ENCODE results near the gene LINS1.
"Not testable (repeated sequence)": the region's sequence is repeated elsewhere in the genome, so short reads cannot be mapped to it uniquely, and the experiment has no call there.

The LINS1 gene

DNA sequence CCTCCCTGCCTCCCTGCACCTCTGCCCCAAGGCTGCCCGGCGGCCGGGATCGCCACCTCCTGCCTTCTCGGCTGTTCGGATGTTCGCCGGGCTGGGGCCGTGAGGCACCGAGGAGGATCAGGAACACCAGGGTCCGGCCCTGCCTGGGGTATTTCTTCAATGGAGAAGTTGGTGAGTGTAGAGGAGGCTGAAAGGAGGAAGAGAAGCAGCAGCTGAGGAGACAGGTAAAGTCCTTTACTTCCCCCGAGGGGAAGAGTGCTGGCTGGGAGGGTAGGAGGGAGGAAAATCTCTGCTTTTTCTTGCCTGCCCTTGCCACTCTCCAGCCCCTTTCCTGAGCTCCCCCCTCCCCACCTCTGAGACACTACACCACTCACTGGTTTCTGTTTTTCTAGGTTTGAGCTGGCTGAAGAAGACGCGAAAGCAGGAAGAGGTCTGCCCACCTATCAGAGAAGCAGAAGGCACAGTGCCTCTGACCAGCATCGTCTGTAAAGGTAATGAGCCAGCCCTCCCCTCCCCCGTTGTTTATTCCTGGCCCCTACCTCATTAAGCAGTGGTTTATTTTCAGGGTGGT lies 924 bp upstream of the LINS1 start:
- peak; percentile 59 for DNase-seq (ENCODE audit: low read depth)

DNA sequence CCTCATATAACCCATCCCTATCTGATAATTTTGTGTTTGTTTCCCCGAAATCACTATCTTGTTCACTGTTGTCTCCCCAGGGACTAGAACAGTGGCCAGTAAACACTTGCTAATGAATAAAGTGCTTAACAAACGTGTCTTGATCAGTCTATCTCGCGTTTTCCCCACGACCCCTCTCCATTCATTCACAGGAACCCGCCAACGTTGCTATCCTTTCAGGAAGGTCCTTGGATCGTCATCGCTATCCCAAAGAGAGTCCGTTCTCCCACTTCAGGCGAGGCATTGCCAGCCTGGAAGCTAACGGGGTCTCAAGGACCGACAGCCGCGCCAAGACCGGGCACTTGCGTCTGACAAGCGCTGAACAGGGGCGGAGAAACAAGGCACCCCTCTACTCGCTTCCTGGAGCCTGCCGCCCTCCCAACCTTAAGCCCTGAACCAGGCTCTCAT lies 344 bp downstream of the LINS1 start:
- DNase-seq (ENCODE audit: low read depth) = no peak

DNA sequence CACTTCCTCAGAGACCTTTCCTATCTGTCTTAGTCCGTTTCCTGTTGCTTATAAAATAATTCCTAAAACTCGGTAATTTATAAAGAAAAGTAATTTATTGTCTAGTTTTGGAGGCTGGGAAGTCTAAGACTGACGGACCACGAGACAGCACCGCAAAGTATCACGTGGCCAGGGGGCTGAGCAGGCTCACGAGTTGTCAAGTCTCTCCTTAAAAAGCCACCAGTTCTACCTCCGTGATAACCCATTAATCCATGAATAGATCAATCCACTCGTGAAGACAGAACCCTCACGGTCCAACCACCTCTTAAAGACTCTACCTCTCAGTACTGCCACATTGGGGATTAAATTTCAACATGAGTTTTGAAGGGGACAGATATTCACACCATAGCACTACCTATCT lies 821 bp downstream of the LINS1 start:
- DNase-seq (ENCODE audit: low read depth) = peak; percentile 51

DNA sequence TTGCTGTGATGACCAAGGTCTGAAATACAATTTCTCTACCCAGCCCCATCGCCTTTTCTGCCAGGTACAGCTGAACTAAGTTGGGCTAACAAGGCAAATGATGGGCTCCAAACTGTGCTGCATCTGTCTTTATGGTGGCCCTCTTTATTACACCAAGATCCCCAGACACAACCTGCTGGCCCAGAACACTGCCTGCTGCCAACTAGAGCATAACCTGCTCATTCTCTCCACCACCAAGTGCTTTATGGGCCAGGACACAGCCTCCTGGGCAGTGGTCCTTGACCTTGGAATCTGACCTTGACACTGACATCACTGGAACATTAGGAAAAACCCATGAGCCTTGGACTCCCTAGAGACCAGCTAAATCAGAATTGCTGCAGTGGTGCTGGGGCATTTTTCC lies 3.3 kb downstream of the LINS1 start:
- no peak for DNase-seq (ENCODE audit: low read depth)

DNA sequence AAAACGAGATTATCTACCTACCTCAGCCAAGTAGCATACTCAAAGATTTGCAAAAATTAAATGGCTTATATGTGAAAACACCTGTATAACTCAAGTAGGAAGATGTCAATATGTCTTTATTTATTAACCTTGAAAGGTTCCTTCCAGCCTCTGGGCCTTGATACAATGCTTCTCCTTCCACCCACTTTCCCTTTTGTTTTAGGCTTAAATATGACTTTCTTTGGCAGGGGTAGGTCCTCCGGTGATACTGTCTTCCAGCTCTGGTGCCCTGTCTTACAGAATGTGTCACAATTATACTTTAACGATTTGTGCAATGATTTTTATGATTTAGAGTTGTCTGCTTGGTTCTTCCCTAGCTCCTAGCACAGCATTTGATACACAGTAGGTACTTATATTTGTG lies 4.1 kb downstream of the LINS1 start:
- DNase-seq (ENCODE audit: low read depth) = no peak

DNA sequence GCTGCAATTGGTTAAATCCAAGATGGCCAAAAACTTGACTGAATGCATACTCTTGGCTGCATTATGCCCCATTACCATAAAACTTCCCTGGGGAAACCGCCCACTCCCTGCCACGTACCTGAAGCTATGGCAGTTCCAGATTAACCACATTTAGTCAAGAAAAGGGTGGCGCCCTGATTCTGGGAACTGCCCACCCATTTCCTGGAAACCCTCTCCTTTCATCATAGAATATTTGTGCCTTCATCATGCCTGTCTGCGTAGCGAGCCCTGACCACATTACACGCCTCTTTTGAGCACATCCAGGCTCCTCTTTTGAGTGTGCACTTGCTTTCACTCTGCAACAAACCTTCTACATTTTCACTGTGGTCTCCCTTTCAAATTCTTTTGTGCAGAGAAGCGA lies 5.2 kb downstream of the LINS1 start:
- DNase-seq (ENCODE audit: low read depth) = no peak

DNA sequence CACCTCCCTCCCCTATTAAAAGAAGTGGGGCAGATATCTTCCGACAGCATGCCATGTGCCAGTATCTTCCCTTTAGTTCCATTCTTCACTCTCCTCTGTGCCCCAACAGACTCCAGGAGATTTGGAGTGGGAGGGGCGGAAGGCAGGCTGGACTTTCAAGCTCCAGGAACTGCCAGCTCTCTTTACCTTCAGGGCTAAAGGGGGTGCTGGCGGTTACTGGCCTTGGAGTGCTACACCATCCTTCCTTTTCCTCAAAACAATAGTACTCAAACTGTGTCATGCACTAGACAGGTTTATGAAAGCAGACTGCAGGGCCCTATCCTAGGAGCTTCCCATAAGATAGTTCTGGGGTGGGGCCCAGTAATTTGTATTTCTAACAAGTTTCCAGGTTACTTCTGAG lies 6.0 kb downstream of the LINS1 start:
- no peak for DNase-seq (ENCODE audit: low read depth)

DNA sequence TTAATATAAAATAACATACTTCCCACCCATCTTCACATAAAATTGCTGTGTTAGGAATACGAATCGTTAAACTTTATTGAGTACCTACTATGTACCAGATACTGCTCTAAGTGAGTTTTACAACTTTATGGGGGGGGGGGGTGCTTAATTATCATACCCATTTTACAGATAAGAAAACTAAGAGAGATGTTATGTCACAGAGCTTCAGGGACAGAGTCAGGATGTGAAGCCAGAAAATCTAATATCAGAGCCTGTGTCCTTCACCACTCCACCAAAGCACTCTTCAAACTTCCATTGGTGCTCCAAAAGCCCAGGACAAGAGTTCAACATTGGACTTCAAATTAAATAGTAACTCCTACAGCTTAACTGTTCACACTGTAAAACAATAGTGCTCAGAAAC lies 8.6 kb downstream of the LINS1 start:
- DNase-seq (ENCODE audit: low read depth) = no peak

DNA sequence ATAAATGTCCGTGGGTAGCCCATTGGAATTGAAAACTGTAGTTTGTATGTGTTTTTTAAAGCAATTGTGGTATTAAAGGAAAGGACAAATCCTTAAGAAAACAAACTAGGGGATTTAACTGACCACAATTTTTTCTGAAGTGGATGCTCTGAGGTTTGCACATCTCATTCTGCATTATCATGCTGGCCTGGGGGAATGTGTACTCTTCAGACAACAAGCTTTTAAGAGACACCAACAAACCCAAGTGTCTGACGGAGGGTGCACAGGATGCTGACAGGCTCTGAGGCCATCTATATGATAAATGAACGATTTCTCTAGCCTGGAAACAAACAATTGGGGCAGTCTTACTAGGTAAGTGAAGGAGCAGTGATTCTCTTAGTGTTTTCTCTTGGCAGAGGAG lies 9.1 kb downstream of the LINS1 start:
- DNase-seq (ENCODE audit: low read depth) = peak; percentile 25

DNA sequence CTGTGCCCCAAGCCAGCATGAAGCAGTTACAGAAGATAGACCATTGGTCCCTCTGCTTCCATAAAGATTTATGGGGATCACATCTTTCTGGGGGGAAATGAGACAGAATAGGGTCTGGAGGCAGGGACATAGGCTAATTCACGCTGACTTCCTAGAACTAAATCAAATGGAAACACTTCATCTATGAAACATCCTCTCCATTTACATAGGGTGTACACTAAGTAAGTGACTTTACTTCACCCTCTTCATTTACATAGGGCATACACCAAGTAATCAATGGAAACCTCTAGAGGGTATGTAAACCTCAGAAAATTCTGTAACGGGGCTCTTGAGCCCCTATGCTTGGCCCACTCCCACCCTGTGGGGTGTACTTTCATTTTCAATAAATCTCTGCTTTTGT lies 10.1 kb downstream of the LINS1 start:
- DNase-seq (ENCODE audit: low read depth) = no peak

DNA sequence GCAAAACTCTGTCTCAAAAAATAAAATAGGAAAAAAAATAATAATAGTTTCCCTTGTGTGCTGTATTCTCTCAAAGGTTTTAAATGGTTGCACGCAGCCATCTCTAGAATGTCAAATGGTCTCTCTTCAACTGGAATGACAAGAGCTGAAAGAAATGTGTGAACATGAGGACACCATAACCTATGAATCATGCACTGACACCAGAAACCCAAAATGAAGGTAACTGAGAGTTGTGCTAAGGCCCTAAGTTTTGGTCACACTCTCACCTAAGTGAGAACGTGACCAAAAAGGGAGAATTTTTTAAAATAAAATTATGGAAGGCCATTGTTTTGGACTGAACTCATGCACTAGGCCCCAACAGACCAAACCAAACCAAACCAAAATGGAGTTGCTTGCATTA lies 10.8 kb downstream of the LINS1 start:
- DNase-seq (ENCODE audit: low read depth) = not testable (repeated sequence)

DNA sequence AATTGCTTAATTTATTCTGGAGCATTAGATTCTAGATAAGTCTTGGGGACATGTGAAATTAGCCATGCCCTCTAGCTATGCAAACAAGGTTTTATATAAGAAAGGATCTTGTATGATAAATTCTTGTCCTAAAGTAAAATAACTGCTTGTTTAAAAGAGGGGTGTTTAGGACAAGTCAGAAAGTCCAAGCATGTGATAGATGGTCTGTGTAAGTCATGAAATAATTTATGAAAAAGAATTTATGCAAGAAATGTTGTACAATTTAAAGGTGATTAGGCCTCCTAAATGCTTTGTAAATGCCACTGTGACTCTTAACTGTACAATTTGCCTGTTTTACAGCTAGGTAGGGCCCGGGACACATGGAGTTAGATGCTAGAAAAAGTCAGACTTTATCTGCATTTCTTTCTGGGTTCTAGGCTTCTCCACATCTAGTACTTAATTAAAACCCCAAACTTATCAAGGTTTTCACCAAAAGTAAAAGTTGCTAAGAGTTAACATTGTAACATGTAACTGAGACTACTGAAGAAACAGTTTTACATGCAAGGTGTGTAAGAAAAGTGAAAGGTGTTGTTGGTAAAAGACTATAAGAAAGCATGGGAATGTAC lies 13.2 kb downstream of the LINS1 start:
- DNase-seq (ENCODE audit: low read depth) = peak; percentile 45

DNA sequence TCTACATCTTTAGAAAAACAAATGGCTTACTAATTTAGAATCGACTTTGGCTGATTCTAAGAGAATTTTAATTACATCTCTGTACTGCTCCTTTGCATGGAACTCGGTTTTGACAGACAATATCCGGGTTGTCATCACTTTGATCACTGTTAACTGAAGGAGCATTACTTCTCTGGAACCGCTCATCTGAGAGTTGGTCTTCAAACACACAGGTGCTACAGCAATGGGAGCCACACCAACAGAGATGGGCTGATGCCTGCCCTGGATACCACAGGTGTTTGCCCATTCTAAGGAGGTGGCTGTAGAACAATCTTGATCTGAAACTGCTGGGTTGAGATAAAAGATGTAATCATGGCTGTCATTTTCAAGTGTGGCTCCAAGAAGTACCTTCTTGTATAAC lies 21.6 kb downstream of the LINS1 start:
- no peak for DNase-seq (ENCODE audit: low read depth)

DNA sequence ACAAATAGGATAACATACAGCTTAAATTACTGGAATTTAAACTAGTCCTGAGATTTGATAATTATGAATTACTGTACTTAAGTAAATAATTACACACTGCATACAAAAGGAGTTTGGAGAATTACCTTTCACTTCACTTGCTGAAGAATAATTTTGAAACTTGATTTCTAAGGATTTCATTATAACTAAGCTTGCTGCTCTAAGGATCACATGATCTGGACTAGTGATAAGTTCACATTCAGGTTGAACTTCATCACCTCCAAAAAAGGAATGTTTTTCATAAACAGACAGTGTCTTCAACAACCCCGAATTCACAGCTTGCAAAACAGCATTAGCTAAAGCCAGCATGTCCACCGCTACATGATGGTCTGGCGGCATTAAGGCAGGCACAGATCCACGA lies 28.5 kb downstream of the LINS1 start:
- DNase-seq (ENCODE audit: low read depth) = no peak

DNA sequence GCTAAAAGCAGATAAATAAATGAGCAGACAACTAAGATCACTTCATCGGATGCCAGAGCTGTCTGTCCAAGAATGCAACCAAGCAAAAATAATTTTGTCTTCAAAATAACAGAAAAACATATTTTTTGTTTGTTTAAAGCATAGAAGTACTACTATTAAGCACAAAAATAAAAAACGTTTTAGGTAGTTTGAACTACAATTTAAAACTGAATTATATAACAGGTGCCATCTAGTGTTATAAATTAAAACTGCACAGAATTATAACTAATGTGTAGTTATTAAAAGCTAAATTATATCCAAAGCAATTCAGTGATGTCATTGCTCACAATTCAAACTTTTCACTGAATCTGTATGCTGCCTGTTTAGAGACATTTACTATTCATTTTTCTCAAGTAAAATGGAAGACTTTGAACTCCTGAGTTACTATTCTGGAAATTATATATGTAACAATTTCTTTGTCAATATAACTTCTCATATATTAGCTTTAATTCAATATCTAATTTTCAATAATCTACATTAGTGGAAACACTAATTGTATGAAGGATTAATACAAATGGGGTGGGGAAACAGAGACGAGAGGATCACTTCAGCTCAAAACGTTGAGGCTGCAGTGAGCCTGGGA lies 29.5 kb downstream of the LINS1 start:
- peak; percentile 45 for DNase-seq (ENCODE audit: low read depth)

DNA sequence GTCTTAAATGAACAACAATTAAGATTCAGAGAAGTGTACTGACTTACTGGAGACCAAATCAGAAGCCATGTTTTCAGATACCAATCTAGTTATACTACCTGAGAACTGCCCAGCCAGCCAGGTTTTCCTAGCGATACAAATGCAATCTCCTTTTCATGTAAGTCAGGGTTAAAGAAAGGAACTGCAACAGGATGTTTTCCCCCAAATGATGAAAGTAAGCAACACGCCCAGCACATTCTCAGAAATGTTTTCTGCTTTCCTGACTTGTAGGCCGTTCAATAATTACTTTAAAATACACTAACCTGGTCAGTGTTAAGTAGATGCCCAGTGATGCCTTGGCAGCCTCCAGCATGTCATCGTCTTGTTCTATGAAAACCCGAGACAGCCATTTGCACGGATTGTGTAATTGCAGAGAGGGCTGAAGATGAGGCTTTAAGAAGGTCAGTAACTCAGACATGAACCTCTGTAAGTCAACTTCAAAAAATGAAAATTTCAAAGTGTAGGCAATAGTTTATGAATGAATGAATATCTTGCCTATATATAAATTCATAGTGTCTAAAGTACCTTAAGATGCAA lies 30.3 kb downstream of the LINS1 start:
- DNase-seq (ENCODE audit: low read depth) = no peak

DNA sequence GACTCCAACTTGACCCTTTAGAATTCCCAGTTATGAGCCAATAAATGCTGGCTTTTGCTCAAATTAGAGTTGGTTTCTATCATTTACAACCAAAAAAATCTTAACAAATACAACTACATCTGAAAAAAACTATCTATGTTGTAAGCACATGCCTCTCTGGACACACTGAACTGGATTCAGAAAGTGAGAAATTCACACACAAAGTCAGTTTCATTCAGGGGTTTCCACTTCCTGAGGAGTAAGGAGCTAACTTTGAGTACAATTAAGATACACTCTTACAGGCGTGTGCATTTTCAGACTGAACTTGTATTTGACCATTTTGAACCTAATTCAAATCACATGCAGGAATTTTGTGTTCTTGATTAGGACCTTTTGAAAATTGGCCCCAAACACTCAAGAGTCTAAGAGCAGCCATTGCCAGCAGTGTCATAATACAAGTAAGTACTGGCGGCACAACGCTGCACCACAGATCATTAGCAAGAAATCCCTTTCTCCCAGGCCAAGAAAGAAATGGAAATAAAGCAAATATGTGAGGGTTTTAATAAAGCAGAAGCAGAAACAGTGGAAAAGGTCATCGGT lies 31.2 kb downstream of the LINS1 start:
- DNase-seq (ENCODE audit: low read depth) = no peak

DNA sequence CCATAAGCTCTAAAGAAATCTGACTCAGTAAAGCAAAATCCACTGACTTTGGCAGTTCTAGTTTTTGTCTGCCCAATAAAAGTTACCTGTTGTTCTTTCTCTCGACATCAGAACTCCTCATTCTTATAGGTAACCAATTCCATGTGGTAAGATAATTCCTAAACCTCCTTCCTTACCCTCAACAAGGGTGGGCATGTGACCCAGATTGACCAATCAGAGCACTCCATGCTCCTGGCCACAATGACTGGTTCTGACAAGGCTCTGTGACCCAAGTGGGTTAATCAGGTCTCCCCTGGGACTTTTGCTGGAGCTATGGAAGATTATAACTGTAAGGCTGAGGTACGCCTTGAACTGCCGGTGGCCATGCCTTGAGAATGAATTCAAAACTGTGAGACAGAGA lies 31.7 kb downstream of the LINS1 start:
- DNase-seq (ENCODE audit: low read depth) = peak; percentile 12

DNA sequence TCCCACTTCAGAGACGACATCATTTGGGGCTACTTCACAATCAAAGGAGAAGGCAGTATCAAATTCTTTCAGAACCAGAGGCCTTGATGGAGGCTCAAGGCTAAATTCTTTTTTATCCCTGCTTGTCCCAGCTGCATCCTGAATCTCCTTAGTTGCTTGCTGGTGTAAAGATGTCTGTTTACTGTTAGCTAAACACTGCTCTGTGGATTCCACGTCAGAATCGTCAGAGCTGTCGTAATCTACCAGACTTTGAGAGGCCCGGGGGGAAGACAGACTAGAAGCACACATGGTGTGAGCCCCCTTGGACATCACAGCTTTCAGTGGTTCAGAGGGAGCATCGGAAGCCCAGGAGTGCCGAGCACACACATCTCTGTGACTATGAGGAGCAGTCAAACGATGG lies 32.6 kb downstream of the LINS1 start:
- DNase-seq (ENCODE audit: low read depth) = no peak

DNA sequence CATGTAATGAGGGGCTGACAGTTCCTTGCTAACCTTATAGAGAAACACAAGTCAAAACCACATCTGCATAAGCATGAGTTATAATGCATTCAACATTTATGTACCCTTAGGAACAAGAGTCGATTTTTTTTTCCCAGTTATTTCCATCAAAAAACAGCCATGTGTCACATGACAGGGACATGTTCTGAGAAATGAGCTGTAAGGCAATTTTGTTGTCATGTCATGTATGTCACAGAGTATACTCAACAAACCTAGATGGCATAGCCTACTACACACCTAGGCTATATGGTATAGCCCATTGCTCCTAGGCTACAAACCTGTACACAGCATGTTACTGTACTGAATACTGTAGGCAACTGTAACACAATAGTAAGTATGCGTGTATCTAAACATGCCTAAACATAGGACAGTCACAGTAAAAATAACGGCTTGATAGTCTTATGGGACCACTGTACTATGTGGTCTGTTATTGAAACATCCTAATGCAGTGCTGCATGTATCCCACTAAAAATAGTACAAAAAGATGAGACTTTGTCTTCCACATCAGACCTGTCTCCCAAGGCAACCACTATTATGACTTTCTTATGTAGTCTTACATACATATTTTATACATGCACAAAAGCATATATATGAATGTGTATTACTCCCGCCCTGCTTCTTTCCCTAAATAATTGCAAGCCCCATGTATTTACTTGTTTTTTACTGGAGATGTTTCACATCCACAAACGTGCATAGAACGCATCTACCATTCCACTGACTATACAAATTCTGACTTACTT lies 34.9 kb downstream of the LINS1 start:
- no peak for DNase-seq (ENCODE audit: low read depth)

DNA sequence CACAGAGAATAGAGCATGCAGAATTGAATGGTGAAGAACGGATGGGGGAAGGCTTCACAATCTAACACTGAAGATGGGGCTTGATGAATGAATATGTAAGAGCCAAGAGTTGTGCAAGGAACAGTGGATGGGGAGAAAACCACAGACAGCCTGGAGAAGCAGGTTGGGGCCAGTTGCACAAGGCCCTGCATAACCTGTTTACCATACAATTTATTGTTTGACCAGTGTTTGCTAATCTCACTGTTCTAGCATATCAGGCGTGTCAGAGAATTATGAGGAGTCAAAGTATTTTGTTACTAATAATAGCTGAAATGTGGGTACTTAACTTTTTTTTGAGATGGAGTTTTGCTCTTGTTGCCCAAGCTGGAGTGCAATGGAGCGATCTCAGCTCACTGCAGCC lies 36.4 kb downstream of the LINS1 start:
- DNase-seq (ENCODE audit: low read depth) = no peak

DNA sequence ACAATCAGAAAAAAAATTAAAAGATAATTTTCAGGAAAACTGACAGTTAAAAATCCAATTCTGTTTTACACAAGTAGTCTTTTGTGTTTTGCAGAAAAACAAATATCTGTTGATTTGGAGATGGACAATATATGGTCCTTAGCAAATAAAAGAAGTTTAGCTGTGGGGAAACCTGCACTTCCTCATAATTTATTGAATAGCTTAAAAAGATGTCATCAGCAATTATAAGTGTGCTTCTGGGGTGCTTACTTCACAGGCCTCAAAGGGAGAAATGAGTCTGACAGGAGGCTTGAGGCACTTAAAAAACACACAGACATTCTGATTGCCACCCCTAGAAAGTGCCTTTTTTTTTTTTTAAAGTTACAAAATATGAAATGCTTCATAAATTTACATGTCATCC lies 41.7 kb downstream of the LINS1 start:
- DNase-seq (ENCODE audit: low read depth) = no peak
